IMR-90 (cell line): ENCODE data around the gene FAM168A. TPM values are rescaled to one million over a fixed set of nuclear protein-coding genes. Genes with fewer than 3 reads are reported as not detected.

Source experiments
- ATAC-seq: fragments of 200-7000 bp; cut with Tn5 transposase; 2 replicates; pipeline ENCODE4 v1.9.1; 2020; ENCODE audit warnings: low read depth, mild to moderate bottlenecking, moderate library complexity
- BruUV-seq: library from RNA; stranded (reverse); fragments of 400-500 nt; replicated peaks from 2 replicates; lab custom pipeline; 2021; lab: Mats Ljungman, UMichigan
- CTCF ChIA-PET: fragments of 300-600 bp; formaldehyde crosslinking; extraction: SDS; loops from one replicate; lab custom pipeline; 2021; ENCODE audit warnings: antibody characterized with exemption; lab: Yijun Ruan, JAX
- POLR2A ChIA-PET: fragments of 300-600 bp; sonication (Branson Sonifier 250); formaldehyde crosslinking; loops from one replicate; lab custom pipeline; 2022; ENCODE audit warnings: antibody characterized with exemption; ENCODE audit not compliant: unreplicated experiment; lab: Charles Lee
- DNase-seq: peaks from one replicate; pipeline ENCODE4 v3.0.0; 2013
- H2AFZ ChIP-seq: replicated peaks from 2 replicates; pipeline ENCODE3; 2013; ENCODE audit warnings: low read length, mild to moderate bottlenecking; ENCODE audit not compliant: poor library complexity
- H2AK5ac ChIP-seq: 2 replicates; pipeline ENCODE4 v1.6.1; 2013; ENCODE audit warnings: low read depth, low read length, inconsistent platforms
- H2AK9ac ChIP-seq: replicated peaks from 2 replicates; pipeline ENCODE3; 2013; ENCODE audit warnings: mild to moderate bottlenecking, low read depth, low read length, moderate library complexity; ENCODE audit not compliant: poor library complexity
- H2BK120ac ChIP-seq: 2 replicates; pipeline ENCODE4 v1.6.1; 2013; ENCODE audit warnings: low read depth, low read length, inconsistent platforms
- H2BK15ac ChIP-seq: 3 replicates; pipeline ENCODE4 v1.6.1; 2013; ENCODE audit warnings: low read depth, low read length, inconsistent platforms
- H2BK20ac ChIP-seq: 2 replicates; pipeline ENCODE4 v1.6.1; 2013; ENCODE audit warnings: low read depth, mild to moderate bottlenecking, inconsistent platforms, low read length, moderate library complexity
- H2BK5ac ChIP-seq: 2 replicates; pipeline ENCODE4 v1.6.1; 2013; ENCODE audit warnings: mild to moderate bottlenecking, low read depth, low read length, inconsistent platforms; ENCODE audit not compliant: poor library complexity, severe bottlenecking
- H3K14ac ChIP-seq: replicated peaks from 2 replicates; pipeline ENCODE4 v1.6.1; 2013; ENCODE audit warnings: low read depth, low read length, inconsistent platforms
- H3K18ac ChIP-seq: 2 replicates; pipeline ENCODE4 v1.6.1; 2013; ENCODE audit warnings: low read depth, low read length, control low read depth
- H3K23ac ChIP-seq: 2 replicates; pipeline ENCODE4 v1.6.1; 2013; ENCODE audit warnings: low read depth, low read length, inconsistent platforms
- H3K27ac ChIP-seq: 2 replicates; pipeline ENCODE4 v1.5.1; 2013; ENCODE audit warnings: mild to moderate bottlenecking, control low read depth, low read length; ENCODE audit not compliant: insufficient read depth
- H3K27me3 ChIP-seq: 2 replicates; pipeline ENCODE4 v1.6.1; 2013; ENCODE audit warnings: low read length; ENCODE audit not compliant: control insufficient read depth, insufficient read depth
- H3K36me3 ChIP-seq: 2 replicates; pipeline ENCODE4 v1.6.1; 2013; ENCODE audit warnings: low read length, mixed read lengths; ENCODE audit not compliant: control insufficient read depth, insufficient read depth
- H3K4ac ChIP-seq: 2 replicates; pipeline ENCODE4 v1.6.1; 2013; ENCODE audit warnings: low read depth, low read length, inconsistent platforms
- H3K4me1 ChIP-seq: 2 replicates; pipeline ENCODE4 v1.6.1; 2013; ENCODE audit warnings: low read length, mixed read lengths; ENCODE audit not compliant: control insufficient read depth, insufficient read depth
- H3K4me2 ChIP-seq: 2 replicates; pipeline ENCODE4 v1.6.1; 2013; ENCODE audit warnings: low read depth, mild to moderate bottlenecking, control low read depth, low read length, moderate library complexity
- H3K4me3 ChIP-seq: 2 replicates; pipeline ENCODE4 v1.5.1; 2013; ENCODE audit warnings: low read depth, mild to moderate bottlenecking, control low read depth, low read length, moderate library complexity; ENCODE audit not compliant: insufficient read depth
- H3K56ac ChIP-seq: 2 replicates; pipeline ENCODE4 v1.6.1; 2013; ENCODE audit warnings: low read length, inconsistent platforms; ENCODE audit not compliant: insufficient read depth; ENCODE audit errors: extremely low read depth
- H3K79me1 ChIP-seq, 2 experiments: 2 replicates each; pipeline ENCODE4 v1.6.1; 2013; ENCODE audit warnings: low read length in 2 of 2, inconsistent platforms in 1 of 2, low read depth in 1 of 2
- H3K9ac ChIP-seq: 2 replicates; pipeline ENCODE4 v1.6.1; 2013; ENCODE audit warnings: low read depth, low read length, control low read depth
- H3K9me1 ChIP-seq: 2 replicates; pipeline ENCODE4 v1.6.1; 2013; ENCODE audit warnings: low read length, inconsistent platforms; ENCODE audit not compliant: insufficient read depth
- H3K9me3 ChIP-seq: 2 replicates; pipeline ENCODE4 v1.6.1; 2013; ENCODE audit warnings: low read length; ENCODE audit not compliant: control insufficient read depth, insufficient read depth
- H4K20me1 ChIP-seq: 2 replicates; pipeline ENCODE4 v1.6.1; 2013; ENCODE audit warnings: low read length, inconsistent platforms; ENCODE audit not compliant: insufficient read depth
- H4K5ac ChIP-seq: 2 replicates; pipeline ENCODE4 v1.6.1; 2013; ENCODE audit warnings: mild to moderate bottlenecking, low read depth, low read length, control low read depth
- H4K8ac ChIP-seq, 2 experiments: 2 replicates each; pipeline ENCODE4 v1.6.1; 2013; ENCODE audit warnings: low read depth in 2 of 2, low read length in 2 of 2, control low read depth in 1 of 2, inconsistent platforms in 1 of 2
- H4K91ac ChIP-seq: 2 replicates; pipeline ENCODE4 v1.6.1; 2013; ENCODE audit warnings: low read depth, low read length, inconsistent platforms; ENCODE audit not compliant: insufficient read depth
- BHLHE40 ChIP-seq: fragments of 150-350 bp; IDR thresholded peaks from 2 replicates; pipeline ENCODE4 v1.6.1; 2016; ENCODE audit warnings: mild to moderate bottlenecking, low read depth, low read length
- CEBPB ChIP-seq: IDR thresholded peaks from 2 replicates; pipeline ENCODE4 v1.6.1; 2012; ENCODE audit warnings: low read depth, low read length, improper control_type of control experiment
- CHD1 ChIP-seq: IDR thresholded peaks from 2 replicates; pipeline ENCODE4 v1.6.1; 2012; ENCODE audit warnings: low read depth, low read length, improper control_type of control experiment
- CTCF ChIP-seq: conservative IDR thresholded peaks from 2 replicates; pipeline ENCODE4 v1.5.1; 2012; ENCODE audit warnings: mild to moderate bottlenecking, low read depth, low read length, improper control_type of control experiment
- FOS ChIP-seq: fragments of 150-350 bp; IDR thresholded peaks from 2 replicates; pipeline ENCODE4 v1.6.1; 2016; ENCODE audit warnings: low read depth, low read length
- MAFK ChIP-seq: IDR thresholded peaks from 2 replicates; pipeline ENCODE4 v1.6.1; 2012; ENCODE audit warnings: low read depth, low read length, improper control_type of control experiment
- MAZ ChIP-seq: IDR thresholded peaks from 2 replicates; pipeline ENCODE4 v1.6.1; 2012; ENCODE audit warnings: low read depth, mild to moderate bottlenecking, low read length, improper control_type of control experiment, moderate library complexity, borderline replicate concordance
- MXI1 ChIP-seq: IDR thresholded peaks from 2 replicates; pipeline ENCODE4 v1.6.1; 2012; ENCODE audit warnings: low read depth, mild to moderate bottlenecking, low read length, moderate library complexity, borderline replicate concordance
- NFE2L2 ChIP-seq: fragments of 150-350 bp; IDR thresholded peaks from 2 replicates; pipeline ENCODE4 v1.6.1; 2016; ENCODE audit warnings: low read depth, mild to moderate bottlenecking, low read length
- POLR2A ChIP-seq: IDR thresholded peaks from 2 replicates; pipeline ENCODE4 v1.6.1; 2012; ENCODE audit warnings: mild to moderate bottlenecking, low read depth, low read length
- RAD21 ChIP-seq: IDR thresholded peaks from 2 replicates; pipeline ENCODE4 v1.6.1; 2012; ENCODE audit warnings: low read length, improper control_type of control experiment
- RCOR1 ChIP-seq: IDR thresholded peaks from 2 replicates; pipeline ENCODE4 v1.6.1; 2012; ENCODE audit warnings: mild to moderate bottlenecking, low read length, improper control_type of control experiment; ENCODE audit not compliant: insufficient replicate concordance
- RFX5 ChIP-seq: IDR thresholded peaks from 2 replicates; pipeline ENCODE4 v1.8.0; 2012; ENCODE audit warnings: low read depth, mild to moderate bottlenecking, low read length, moderate library complexity
- SMC3 ChIP-seq: fragments of 150-350 bp; IDR thresholded peaks from 2 replicates; pipeline ENCODE4 v1.6.1; 2016; ENCODE audit warnings: low read depth, mild to moderate bottlenecking, antibody characterized with exemption, low read length, moderate library complexity
- USF2 ChIP-seq: fragments of 150-350 bp; IDR thresholded peaks from 2 replicates; pipeline ENCODE4 v1.6.1; 2017; ENCODE audit warnings: mild to moderate bottlenecking, antibody characterized with exemption, low read length, low read depth
- WGBS, 2 experiments: methylation state at CpG; one replicate each; pipeline versions ENCODE4 v1.1.5 to v1.1.7; 2013; ENCODE audit warnings: missing lambda C conversion rate in 2 of 2; ENCODE audit not compliant: insufficient read length in 1 of 2; ENCODE audit errors: extremely low coverage in 2 of 2; 5-methylcytosine and 5-hydroxymethylcytosine counted together
- dilution Hi-C: fragments of 300-500 bp; cut with HindIII; formaldehyde crosslinking; loops from one replicate; pipeline ENCODE4 v1.14.3; 2018; ENCODE audit warnings: low sequenced_read_pairs; ENCODE audit not compliant: unreplicated experiment
- in situ Hi-C: fragments of 300-500 bp; cut with MboI; formaldehyde crosslinking; loops from 3 replicates; pipeline ENCODE4 v1.14.3; 2019; ENCODE audit warnings: low sequenced_read_pairs, inconsistent platforms, mixed read lengths
- intact Hi-C: fragments of 100-400 bp; cut with micrococcal nuclease; formaldehyde crosslinking; loops from 2 replicates; pipeline ENCODE4 v1.10.0; 2022
- polyA plus RNA-seq, 3 experiments: library from polyadenylated mRNA; depleted of rRNA; stranded (reverse); fragments of >200 nt; gene quantifications; 2 replicates each; pipeline ENCODE4 v1.2.3, GENCODE V29; 2012; ENCODE audit warnings: low replicate concordance in 1 of 3
- total RNA-seq: library from RNA; depleted of rRNA; stranded (reverse); fragments of >200 nt; gene quantifications from 2 replicates; pipeline ENCODE4 v1.2.3, GENCODE V29; 2012
- TF ChIP-seq, protein P1 (sequence below): fragments of 150-350 bp; IDR thresholded peaks from 2 replicates; pipeline ENCODE4 v1.6.1; 2016; ENCODE audit warnings: low read depth, mild to moderate bottlenecking, low read length, moderate library complexity, borderline replicate concordance

FAM168A gene
- total and polyA plus RNA-seq, 2 of the 4 experiments (the other 2 are of a cell fraction): 13.1 to 22.8 TPM

- ATAC-seq: no peak
- Histone ChIP-seq H3K9me3 (no peaks in the 10 kb centered on the region), H3K27me3 (no peaks in the 10 kb centered on the region), H3K4ac (no peak overlapping the region), H3K23ac (no peak overlapping the region), H3K4me3 (no peak overlapping the region), H3K79me1 (peaks cover 33 to 74% of the 10 kb centered on the region in 2 experiments), H2BK20ac (no peak overlapping the region), H2AFZ (no peak overlapping the region), H4K5ac (no peak overlapping the region), H2AK5ac (no peak overlapping the region), H4K91ac (no peak overlapping the region), H3K36me3 (no peaks in the 10 kb centered on the region), H3K14ac (no peak overlapping the region), H3K56ac (no peak overlapping the region), H2BK15ac (no peak overlapping the region), H3K9me1 (peaks cover 13% of the 10 kb centered on the region), H4K8ac (no peak overlapping the region), H3K27ac (no peak overlapping the region), H4K20me1 (peaks cover 19% of the 10 kb centered on the region), H2AK9ac (no peak overlapping the region), H2BK5ac (no peak overlapping the region), H3K9ac (no peak overlapping the region), H3K4me1 (peaks cover 6% of the 10 kb centered on the region; the same call in 1 of the 2 replicates), H3K4me2 (no peak overlapping the region), H2BK120ac (no peak overlapping the region), H3K18ac (no peak overlapping the region)
- TF ChIP-seq CTCF: no peak
- TF ChIP-seq CEBPB: no peak
- TF ChIP-seq, protein P1, sequence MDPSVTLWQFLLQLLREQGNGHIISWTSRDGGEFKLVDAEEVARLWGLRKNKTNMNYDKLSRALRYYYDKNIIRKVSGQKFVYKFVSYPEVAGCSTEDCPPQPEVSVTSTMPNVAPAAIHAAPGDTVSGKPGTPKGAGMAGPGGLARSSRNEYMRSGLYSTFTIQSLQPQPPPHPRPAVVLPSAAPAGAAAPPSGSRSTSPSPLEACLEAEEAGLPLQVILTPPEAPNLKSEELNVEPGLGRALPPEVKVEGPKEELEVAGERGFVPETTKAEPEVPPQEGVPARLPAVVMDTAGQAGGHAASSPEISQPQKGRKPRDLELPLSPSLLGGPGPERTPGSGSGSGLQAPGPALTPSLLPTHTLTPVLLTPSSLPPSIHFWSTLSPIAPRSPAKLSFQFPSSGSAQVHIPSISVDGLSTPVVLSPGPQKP: no peak
- no peak for TF ChIP-seq BHLHE40
- TF ChIP-seq FOS: no peak
- TF ChIP-seq CHD1: no peak
- no peak for TF ChIP-seq MAFK
- no peak for TF ChIP-seq POLR2A
- no peak for TF ChIP-seq SMC3
- TF ChIP-seq NFE2L2: no peak
- no peak for TF ChIP-seq MXI1
- TF ChIP-seq RFX5: no peak
- TF ChIP-seq RCOR1: no peak
- no peak for TF ChIP-seq RAD21
- no peak for TF ChIP-seq USF2
- no peak for TF ChIP-seq MAZ
- ChIA-PET POLR2A (interaction anchor here (0.7 kb wide), 1 partner anchor 347 kb away, joined by 3 read pairs; no protein-coding TSS in a partner anchor), CTCF (interaction anchor here (0.6 to 0.7 kb wide), 2 partner anchors 110 to 271 kb away, joined by 3 to 5 read pairs; no protein-coding TSS in a partner anchor)
- in situ Hi-C loops (no loop called here), intact Hi-C loops (loop anchor here (10.0 kb wide), 1 partner anchor 288 kb away; the partner anchor contains the start of gene ARHGEF17), dilution Hi-C loops (no loop called here)
- no CpG with 5 or more reads among the region's 3 CpGs for WGBS, 2 experiments
- DNase-seq: no peak
- no TSS peak for BruUV-seq
Measured at GRCh38 chr11:73592640-73593039, 5.3 kb downstream of the FAM168A start.
